Ascending aorta (tissue), 2 donors: Measurements from ENCODE around the gene HDAC9. TPM values are rescaled to one million over a fixed set of nuclear protein-coding genes. Genes with fewer than 3 reads are reported as not detected.

ENCODE experiments used
- DNase-seq, 2 donors: peaks; one replicate each; pipeline ENCODE4 v3.0.0-alpha.2; 2019; ENCODE audit warnings: low spot score in 2 of 2
- H3K27ac ChIP-seq, 2 donors: fragments of 200-600 bp; sonication (generic); one replicate each; pipeline ENCODE4 v1.5.1; 2016 to 2017; ENCODE audit warnings: mild to moderate bottlenecking in 1 of 2
- H3K27me3 ChIP-seq: fragments of 200-600 bp; sonication (generic); one replicate; pipeline ENCODE4 v1.5.1; 2017
- H3K36me3 ChIP-seq, 2 donors: fragments of 200-600 bp; sonication (generic); one replicate each; pipeline ENCODE4 v1.5.1; 2016
- H3K4me1 ChIP-seq, 2 donors: fragments of 200-600 bp; sonication (generic); one replicate each; pipeline ENCODE4 v1.5.1; 2016 to 2017; ENCODE audit warnings: mild to moderate bottlenecking in 1 of 2
- H3K4me3 ChIP-seq, 2 donors: fragments of 200-600 bp; sonication (generic); one replicate each; pipeline ENCODE4 v1.5.1; 2016 to 2017; ENCODE audit warnings: mild to moderate bottlenecking in 1 of 2
- H3K9me3 ChIP-seq, 2 donors: fragments of 200-600 bp; sonication (generic); one replicate each; pipeline ENCODE4 v1.5.1; 2016
- intact Hi-C: fragments of 100-400 bp; cut with DNase I; formaldehyde crosslinking; loops from one replicate; pipeline ENCODE4 v1.15.1; 2023
- total RNA-seq: library from RNA; depleted of rRNA; stranded (reverse); fragments of >200 nt; gene quantifications from one replicate; pipeline ENCODE4 v1.1.0, GENCODE V29; 2016
- TF ChIP-seq, protein P1 (sequence below), 3 experiments: fragments of 200-600 bp in 2 of 3; fragments of 450-650 bp in 1 of 3; sonication (generic) in 2 of 3; IDR thresholded peaks; one replicate each; pipeline ENCODE4 v1.5.1; 2016 to 2019; ENCODE audit warnings: antibody characterized with exemption in 3 of 3, mild to moderate bottlenecking in 1 of 3, moderate library complexity in 1 of 3

The HDAC9 gene
- total RNA-seq, 1 donor from 2014 or later, result 33.4 TPM

- Histone ChIP-seq H3K36me3 (peaks cover 0 to 3% of the 10 kb centered on the region in 2 donors), H3K27ac (no peak overlapping the region), H3K9me3 (no peaks in the 10 kb centered on the region), H3K4me1 (peaks cover 0 to 8% of the 10 kb centered on the region in 2 donors), H3K27me3 (no peaks in the 10 kb centered on the region), H3K4me3 (no peak overlapping the region)
- TF ChIP-seq, protein P1, sequence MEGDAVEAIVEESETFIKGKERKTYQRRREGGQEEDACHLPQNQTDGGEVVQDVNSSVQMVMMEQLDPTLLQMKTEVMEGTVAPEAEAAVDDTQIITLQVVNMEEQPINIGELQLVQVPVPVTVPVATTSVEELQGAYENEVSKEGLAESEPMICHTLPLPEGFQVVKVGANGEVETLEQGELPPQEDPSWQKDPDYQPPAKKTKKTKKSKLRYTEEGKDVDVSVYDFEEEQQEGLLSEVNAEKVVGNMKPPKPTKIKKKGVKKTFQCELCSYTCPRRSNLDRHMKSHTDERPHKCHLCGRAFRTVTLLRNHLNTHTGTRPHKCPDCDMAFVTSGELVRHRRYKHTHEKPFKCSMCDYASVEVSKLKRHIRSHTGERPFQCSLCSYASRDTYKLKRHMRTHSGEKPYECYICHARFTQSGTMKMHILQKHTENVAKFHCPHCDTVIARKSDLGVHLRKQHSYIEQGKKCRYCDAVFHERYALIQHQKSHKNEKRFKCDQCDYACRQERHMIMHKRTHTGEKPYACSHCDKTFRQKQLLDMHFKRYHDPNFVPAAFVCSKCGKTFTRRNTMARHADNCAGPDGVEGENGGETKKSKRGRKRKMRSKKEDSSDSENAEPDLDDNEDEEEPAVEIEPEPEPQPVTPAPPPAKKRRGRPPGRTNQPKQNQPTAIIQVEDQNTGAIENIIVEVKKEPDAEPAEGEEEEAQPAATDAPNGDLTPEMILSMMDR (IDR thresholded peaks at IDR 0.05), result no peak
- intact Hi-C loops, result no loop called here
- no peak for DNase-seq
These were observed 444.4 kb downstream of the HDAC9 start for GRCh38 chr7:18939771-18940592.

- Histone ChIP-seq H3K36me3 (peaks cover 0 to 3% of the 10 kb centered on the region in 2 donors), H3K27ac (no peak overlapping the region), H3K27me3 (no peaks in the 10 kb centered on the region), H3K9me3 (no peaks in the 10 kb centered on the region), H3K4me1 (peaks cover 0 to 8% of the 10 kb centered on the region in 2 donors), H3K4me3 (no peak overlapping the region)
- TF ChIP-seq, protein P1 (IDR thresholded peaks at IDR 0.05), result no peak
- intact Hi-C loops, result no loop called here
- no peak for DNase-seq
These were observed 445.1 kb downstream of the HDAC9 start for GRCh38 chr7:18940593-18941134.

DNA sequence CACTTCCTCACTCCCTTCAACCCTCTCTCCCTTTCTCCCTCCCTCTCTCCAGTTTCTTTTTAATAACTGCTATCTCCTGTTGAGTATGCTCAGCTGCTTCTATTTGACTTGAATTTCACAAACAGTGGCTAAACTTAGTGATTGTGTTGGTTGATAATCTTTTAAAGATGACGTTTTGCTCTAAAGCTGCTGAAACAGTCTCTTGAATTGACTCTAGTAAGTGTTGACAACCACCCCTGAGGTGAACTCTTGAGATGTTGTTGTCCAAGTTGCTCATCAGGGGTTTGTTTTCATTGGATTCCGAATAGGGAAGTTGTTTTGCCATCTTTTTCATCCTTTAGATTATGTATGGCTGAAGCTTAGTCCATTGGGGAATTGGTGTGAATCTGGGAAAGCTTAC, 445.7 kb downstream of the HDAC9 start:
- Histone ChIP-seq H3K36me3 (no peaks in the 10 kb centered on the region), H3K4me1 (peaks cover 0 to 8% of the 10 kb centered on the region in 2 donors), H3K9me3 (no peaks in the 10 kb centered on the region), H3K4me3 (no peak overlapping the region), H3K27me3 (no peaks in the 10 kb centered on the region), H3K27ac (no peak overlapping the region)
- intact Hi-C loops, result no loop called here
- TF ChIP-seq, protein P1 (IDR thresholded peaks at IDR 0.05), result no peak
- DNase-seq, result no peak

DNA sequence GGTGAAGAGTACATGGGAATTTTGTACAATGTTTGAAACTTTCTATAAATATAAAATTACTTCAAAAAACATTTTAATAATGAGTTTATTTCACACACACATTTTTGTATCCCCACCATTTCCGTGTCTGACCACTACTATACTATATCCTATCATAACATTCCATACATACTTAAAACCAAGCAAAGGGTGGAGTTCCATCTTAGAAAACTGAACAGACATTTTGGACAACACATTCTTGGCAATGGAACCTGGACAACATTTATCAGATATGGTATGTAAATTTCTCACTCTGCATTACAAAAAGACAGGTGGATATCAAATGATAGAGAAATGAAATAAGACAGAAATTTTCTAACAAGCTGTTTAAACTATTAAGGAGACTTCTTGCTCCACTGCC, 453.0 kb downstream of the HDAC9 start:
- Histone ChIP-seq H3K4me3 (no peak overlapping the region), H3K36me3 (no peaks in the 10 kb centered on the region), H3K9me3 (no peaks in the 10 kb centered on the region), H3K27me3 (no peaks in the 10 kb centered on the region), H3K4me1 (no peaks in the 10 kb centered on the region), H3K27ac (no peak overlapping the region)
- TF ChIP-seq, protein P1 (IDR thresholded peaks at IDR 0.05), result no peak
- intact Hi-C loops, result no loop called here
- no peak for DNase-seq

- no peak overlapping the region for H3K27ac ChIP-seq
- H3K4me3 ChIP-seq, result no peak overlapping the region
- no peaks in the 10 kb centered on the region for H3K27me3 ChIP-seq
- H3K9me3 ChIP-seq, result no peaks in the 10 kb centered on the region
- no peaks in the 10 kb centered on the region for H3K4me1 ChIP-seq
- no peak for DNase-seq
- peaks cover 0 to 6% of the 10 kb centered on the region in 2 donors for H3K36me3 ChIP-seq
- TF ChIP-seq, protein P1 (IDR thresholded peaks at IDR 0.05), result no peak
- intact Hi-C loops, result no loop called here
These were observed 457.3 kb downstream of the HDAC9 start for GRCh38 chr7:18952846-18953245.
